HEK293T (cell line): ENCODE measurements around the gene OR14C36.

Source experiments
- BHLHE40 ChIP-seq: fragments of 450-650 bp; IDR thresholded peaks from 2 replicates; pipeline ENCODE4 v1.6.1; 2016; ENCODE audit warnings: mild to moderate bottlenecking, moderate library complexity, borderline replicate concordance
- ELF4 ChIP-seq: fragments of 450-650 bp; IDR thresholded peaks from 2 replicates; pipeline ENCODE4 v1.6.1; 2017; ENCODE audit warnings: antibody characterized with exemption
- FOXK2 ChIP-seq: fragments of 450-650 bp; IDR thresholded peaks from 2 replicates; pipeline ENCODE4 v1.6.1; 2016; ENCODE audit warnings: mild to moderate bottlenecking
- FOXM1 ChIP-seq: fragments of 450-650 bp; IDR thresholded peaks from 2 replicates; pipeline ENCODE4 v1.6.1; 2017; ENCODE audit warnings: mild to moderate bottlenecking, borderline replicate concordance
- LEF1 ChIP-seq: fragments of 450-650 bp; IDR thresholded peaks from 2 replicates; pipeline ENCODE4 v1.6.1; 2017; ENCODE audit warnings: mild to moderate bottlenecking, borderline replicate concordance
- SP1 ChIP-seq: fragments of 450-650 bp; IDR thresholded peaks from 2 replicates; pipeline ENCODE4 v1.6.1; 2017
- SUZ12 ChIP-seq: fragments of 450-650 bp; IDR thresholded peaks from 2 replicates; pipeline ENCODE4 v1.6.1; 2016; ENCODE audit warnings: mild to moderate bottlenecking
- TARDBP ChIP-seq: fragments of 450-650 bp; IDR thresholded peaks from 2 replicates; pipeline ENCODE4 v1.6.1; 2016

DNA sequence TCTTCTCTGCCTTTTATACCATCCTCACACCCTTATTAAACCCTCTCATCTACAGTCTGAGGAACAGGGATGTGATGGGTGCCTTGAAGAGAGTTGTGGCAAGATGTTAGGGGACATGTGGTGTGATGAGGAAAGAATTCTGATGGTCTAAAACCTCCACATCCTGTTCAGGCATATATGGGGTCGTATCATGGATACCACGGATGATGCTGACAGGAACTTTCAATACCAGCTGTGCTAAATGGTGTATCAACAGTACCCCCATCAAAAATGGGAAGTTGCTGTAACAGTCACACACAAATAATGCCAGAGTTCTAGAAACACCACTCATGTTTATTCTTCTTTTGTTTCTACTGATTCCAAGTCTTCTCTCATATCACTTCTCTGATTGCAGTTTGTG lies 39.9 kb downstream of the OR14C36 start:
- TF ChIP-seq SP1 (no peak), FOXM1 (no peak), FOXK2 (no peak), BHLHE40 (no peak), LEF1 (no peak), ELF4 (no peak), TARDBP (no peak), SUZ12 (no peak)
